Measurements from ENCODE around the gene SDF2.

Gene SDF2

GRCh38 chr17:28704219-28704858, 42.6 kb upstream of the SDF2 start:
- no peak overlapping the region for H3K4me3 ChIP-seq (ENCODE audit: low read length)
- no peak for TF ChIP-seq CTCF (conservative IDR thresholded peaks at IDR 0.05; ENCODE audit: low read length)
- DNase-seq (ENCODE audit: low read depth): no peak

- TF ChIP-seq CTCF (conservative IDR thresholded peaks at IDR 0.05; ENCODE audit: low read length): no peak
- no peak for DNase-seq (ENCODE audit: low read depth)
- H3K4me3 ChIP-seq (ENCODE audit: low read length): no peak overlapping the region
Measured at GRCh38 chr17:28703552-28704218, 42.0 kb upstream of the SDF2 start.

- no peak for DNase-seq (ENCODE audit: low read depth)
- no peak for TF ChIP-seq CTCF (conservative IDR thresholded peaks at IDR 0.05; ENCODE audit: low read length)
- H3K4me3 ChIP-seq (ENCODE audit: low read length): no peak overlapping the region
Measured at GRCh38 chr17:28702752-28703150, 41.0 kb upstream of the SDF2 start.

GRCh38 chr17:28702026-28702751, 40.5 kb upstream of the SDF2 start:
- no peak for DNase-seq (ENCODE audit: low read depth)
- no peak for TF ChIP-seq CTCF (conservative IDR thresholded peaks at IDR 0.05; ENCODE audit: low read length)
- H3K4me3 ChIP-seq (ENCODE audit: low read length): no peak overlapping the region

- TF ChIP-seq CTCF (conservative IDR thresholded peaks at IDR 0.05; ENCODE audit: low read length): no peak
- DNase-seq (ENCODE audit: low read depth): no peak
- no peak overlapping the region for H3K4me3 ChIP-seq (ENCODE audit: low read length)
Measured at GRCh38 chr17:28700830-28701492, 39.3 kb upstream of the SDF2 start.

- no peak overlapping the region for H3K4me3 ChIP-seq (ENCODE audit: low read length)
- no peak for TF ChIP-seq CTCF (conservative IDR thresholded peaks at IDR 0.05; ENCODE audit: low read length)
- no peak for DNase-seq (ENCODE audit: low read depth)
Measured at GRCh38 chr17:28700278-28700677, 38.6 kb upstream of the SDF2 start.
